Nephron progenitor cell (in vitro differentiated cells): ENCODE measurements around the gene HDAC4.

Source experiments
- DNase-seq: peaks from one replicate; pipeline ENCODE4 v3.0.0; 2021
- H3K27ac Mint-ChIP-seq: 2 replicates; pipeline ENCODE4 v1.8.0; 2021; ENCODE audit warnings: mild to moderate bottlenecking, moderate library complexity, mixed read lengths
- H3K27me3 Mint-ChIP-seq: 2 replicates; pipeline ENCODE4 v1.8.0; 2021; ENCODE audit warnings: mild to moderate bottlenecking, low read depth, mixed read lengths; ENCODE audit not compliant: poor library complexity
- H3K36me3 Mint-ChIP-seq: 2 replicates; pipeline ENCODE4 v1.8.0; 2021; ENCODE audit warnings: low read depth, mixed read lengths
- H3K4me1 Mint-ChIP-seq: 2 replicates; pipeline ENCODE4 v1.8.0; 2021; ENCODE audit warnings: mixed read lengths
- H3K4me3 Mint-ChIP-seq: 2 replicates; pipeline ENCODE4 v1.8.0; 2021; ENCODE audit warnings: mild to moderate bottlenecking, moderate library complexity, mixed read lengths
- H3K9me3 Mint-ChIP-seq: 2 replicates; pipeline ENCODE4 v1.8.0; 2021; ENCODE audit warnings: mild to moderate bottlenecking, moderate library complexity, mixed read lengths
- CTCF ChIP-seq: fragments of 200-600 bp; sonication (generic); IDR thresholded peaks from 2 replicates; pipeline ENCODE4 v1.5.0; 2021; ENCODE audit warnings: antibody characterized with exemption

The HDAC4 gene

GRCh38 chr2:239195992-239196391, 204.8 kb downstream of the HDAC4 start:
- H3K36me3 Mint-ChIP-seq = peaks cover 24% of the 10 kb centered on the region
- H3K4me1 Mint-ChIP-seq = peaks cover 72% of the 10 kb centered on the region
- no peak for TF ChIP-seq CTCF
- no peak for DNase-seq
- H3K4me3 Mint-ChIP-seq = no peak overlapping the region
- peak overlapping the region; percentile 72 for H3K27ac Mint-ChIP-seq
- no peaks in the 10 kb centered on the region for H3K27me3 Mint-ChIP-seq
- H3K9me3 Mint-ChIP-seq = no peaks in the 10 kb centered on the region

GRCh38 chr2:239195318-239195871, 205.4 kb downstream of the HDAC4 start:
- H3K9me3 Mint-ChIP-seq = peaks cover 4% of the 10 kb centered on the region
- H3K27ac Mint-ChIP-seq = peak overlapping the region; percentile 72
- no peak for TF ChIP-seq CTCF
- DNase-seq = no peak
- H3K4me1 Mint-ChIP-seq = peaks cover 72% of the 10 kb centered on the region
- no peak overlapping the region for H3K4me3 Mint-ChIP-seq
- peaks cover 29% of the 10 kb centered on the region for H3K36me3 Mint-ChIP-seq
- H3K27me3 Mint-ChIP-seq = no peaks in the 10 kb centered on the region

GRCh38 chr2:239194731-239195317, 206.0 kb downstream of the HDAC4 start:
- H3K4me1 Mint-ChIP-seq = peaks cover 69% of the 10 kb centered on the region
- TF ChIP-seq CTCF = no peak
- no peak overlapping the region for H3K4me3 Mint-ChIP-seq
- no peak overlapping the region for H3K27ac Mint-ChIP-seq
- H3K9me3 Mint-ChIP-seq = peaks cover 6% of the 10 kb centered on the region
- no peak for DNase-seq
- peaks cover 35% of the 10 kb centered on the region for H3K36me3 Mint-ChIP-seq
- no peaks in the 10 kb centered on the region for H3K27me3 Mint-ChIP-seq

- Mint-ChIP-seq H3K36me3 (peaks cover 39% of the 10 kb centered on the region), H3K27me3 (no peaks in the 10 kb centered on the region), H3K4me3 (no peak overlapping the region), H3K4me1 (peaks cover 62% of the 10 kb centered on the region), H3K27ac (peak overlapping the region; percentile 29), H3K9me3 (peaks cover 6% of the 10 kb centered on the region)
- TF ChIP-seq CTCF = no peak
- no peak for DNase-seq
Measured at GRCh38 chr2:239193925-239194677, 206.7 kb downstream of the HDAC4 start.

GRCh38 chr2:239193401-239193811, 207.4 kb downstream of the HDAC4 start:
- H3K9me3 Mint-ChIP-seq = peaks cover 10% of the 10 kb centered on the region
- no peaks in the 10 kb centered on the region for H3K27me3 Mint-ChIP-seq
- H3K27ac Mint-ChIP-seq = peak overlapping the region; percentile 68
- DNase-seq = no peak
- H3K4me3 Mint-ChIP-seq = no peak overlapping the region
- H3K4me1 Mint-ChIP-seq = peaks cover 55% of the 10 kb centered on the region
- H3K36me3 Mint-ChIP-seq = peaks cover 39% of the 10 kb centered on the region
- no peak for TF ChIP-seq CTCF
